Measurements from ENCODE around the gene MTCL1. TPM values are rescaled to one million over a fixed set of nuclear protein-coding genes. Genes with fewer than 3 reads are reported as not detected.

The MTCL1 gene
- total and polyA plus RNA-seq, 2 of the 8 experiments (the other 6 are each of a cell fraction or from before 2014, with no cell fraction given), result 16.6 to 60.8 TPM

GRCh38 chr18:8811115-8811514, 105.8 kb downstream of the MTCL1 start:
- 92% methylated on average over 6 of the region's 6 CpGs; no CpG with 5 or more reads in 1 of the 2 experiments for WGBS, 2 experiments (ENCODE audit: extremely low coverage in 1 of 2, insufficient coverage in 1 of 2, insufficient read length in 1 of 2, insufficient replicate concordance in 2 of 2, low coverage in 1 of 2, low lambda C conversion rate in 2 of 2, missing lambda C conversion rate in 1 of 2)
- no peak for TF ChIP-seq EZH2 (IDR thresholded peaks at IDR 0.05; ENCODE audit: low read depth, low read length, severe bottlenecking)
- TF ChIP-seq CHD2 (IDR thresholded peaks at IDR 0.05; ENCODE audit: low read length), result no peak
- no peak for TF ChIP-seq BACH1 (IDR thresholded peaks at IDR 0.05; ENCODE audit: low read length)
- TF ChIP-seq, protein P1, sequence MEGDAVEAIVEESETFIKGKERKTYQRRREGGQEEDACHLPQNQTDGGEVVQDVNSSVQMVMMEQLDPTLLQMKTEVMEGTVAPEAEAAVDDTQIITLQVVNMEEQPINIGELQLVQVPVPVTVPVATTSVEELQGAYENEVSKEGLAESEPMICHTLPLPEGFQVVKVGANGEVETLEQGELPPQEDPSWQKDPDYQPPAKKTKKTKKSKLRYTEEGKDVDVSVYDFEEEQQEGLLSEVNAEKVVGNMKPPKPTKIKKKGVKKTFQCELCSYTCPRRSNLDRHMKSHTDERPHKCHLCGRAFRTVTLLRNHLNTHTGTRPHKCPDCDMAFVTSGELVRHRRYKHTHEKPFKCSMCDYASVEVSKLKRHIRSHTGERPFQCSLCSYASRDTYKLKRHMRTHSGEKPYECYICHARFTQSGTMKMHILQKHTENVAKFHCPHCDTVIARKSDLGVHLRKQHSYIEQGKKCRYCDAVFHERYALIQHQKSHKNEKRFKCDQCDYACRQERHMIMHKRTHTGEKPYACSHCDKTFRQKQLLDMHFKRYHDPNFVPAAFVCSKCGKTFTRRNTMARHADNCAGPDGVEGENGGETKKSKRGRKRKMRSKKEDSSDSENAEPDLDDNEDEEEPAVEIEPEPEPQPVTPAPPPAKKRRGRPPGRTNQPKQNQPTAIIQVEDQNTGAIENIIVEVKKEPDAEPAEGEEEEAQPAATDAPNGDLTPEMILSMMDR (IDR thresholded peaks at IDR 0.05; ENCODE audit: control extremely low read depth in 1 of 3, insufficient read depth in 1 of 3, low read depth in 1 of 3, low read length in 3 of 3), result no peak
- no peak for TF ChIP-seq GABPA (IDR thresholded peaks at IDR 0.05; ENCODE audit: borderline replicate concordance, insufficient read depth, low read length)
- TF ChIP-seq ATF3 (IDR thresholded peaks at IDR 0.05; ENCODE audit: insufficient read depth, low read depth, low read length), result no peak
- TF ChIP-seq POLR2A (IDR thresholded peaks at IDR 0.05; ENCODE audit: control extremely low read depth in 1 of 2, low read depth in 2 of 2, low read length in 2 of 2), result no peak
- no peak for TF ChIP-seq ASH2L (IDR thresholded peaks at IDR 0.05; ENCODE audit: low read length)
- no peak for TF ChIP-seq CREB1 (IDR thresholded peaks at IDR 0.05)
- TF ChIP-seq SP4 (IDR thresholded peaks at IDR 0.05; ENCODE audit: low read length), result no peak
- TF ChIP-seq, protein P2, sequence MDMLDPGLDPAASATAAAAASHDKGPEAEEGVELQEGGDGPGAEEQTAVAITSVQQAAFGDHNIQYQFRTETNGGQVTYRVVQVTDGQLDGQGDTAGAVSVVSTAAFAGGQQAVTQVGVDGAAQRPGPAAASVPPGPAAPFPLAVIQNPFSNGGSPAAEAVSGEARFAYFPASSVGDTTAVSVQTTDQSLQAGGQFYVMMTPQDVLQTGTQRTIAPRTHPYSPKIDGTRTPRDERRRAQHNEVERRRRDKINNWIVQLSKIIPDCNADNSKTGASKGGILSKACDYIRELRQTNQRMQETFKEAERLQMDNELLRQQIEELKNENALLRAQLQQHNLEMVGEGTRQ (IDR thresholded peaks at IDR 0.05; ENCODE audit: low read length), result no peak

More at GRCh38 chr18:8811115-8811514, 105.8 kb downstream of the MTCL1 start:
- no peaks in the 10 kb centered on the region for H3K79me2 ChIP-seq (ENCODE audit: control insufficient read depth in 1 of 2, insufficient read depth in 2 of 2, low read length in 2 of 2)
- H3K4ac ChIP-seq (replicated peaks; ENCODE audit: insufficient read length, low read depth, low read length), result no peak overlapping the region
- no peaks in the 10 kb centered on the region; the same call in 1 of the 2 replicates for H3K79me1 ChIP-seq (ENCODE audit: low read depth, low read length)
- no peak overlapping the region for H3K14ac ChIP-seq (ENCODE audit: insufficient read length)
- no peak overlapping the region for H4K5ac ChIP-seq (ENCODE audit: insufficient read length, low read depth, low read length)
- no peak overlapping the region for H4K91ac ChIP-seq (replicated peaks; ENCODE audit: insufficient read length, low read length)
- H3K27me3 ChIP-seq (replicated peaks in 1 of 4; ENCODE audit: control insufficient read depth in 3 of 4, extremely low read depth in 1 of 4, insufficient read depth in 3 of 4, low read length in 3 of 4), result no peaks in the 10 kb centered on the region
- no peaks in the 10 kb centered on the region for H3K9me3 ChIP-seq (ENCODE audit: insufficient read depth in 2 of 2, low read depth in 1 of 2, low read length in 1 of 2)
- FAIRE-seq, result no peak
- DNase-seq (ENCODE audit: low read depth in 1 of 2, low spot score in 2 of 2), result no peak
- no peak overlapping the region for H2AK5ac ChIP-seq (ENCODE audit: low read depth, low read length)
- no peak overlapping the region for H2BK5ac ChIP-seq (ENCODE audit: low read depth, low read length)
- no peak overlapping the region for H3K27ac ChIP-seq (ENCODE audit: low read depth, low read length)
- ChIA-PET POLR2A (ENCODE audit: partially characterized antibody) (no interaction called here), CTCF (ENCODE audit: partially characterized antibody) (interaction anchor here (0.7 to 1.5 kb wide), 2 partner anchors 27 to 179 kb away, joined by 3 read pairs; no protein-coding TSS in a partner anchor)
- H3K56ac ChIP-seq (replicated peaks; ENCODE audit: insufficient read length, low read depth, low read length), result no peak overlapping the region
- H3K36me3 ChIP-seq (ENCODE audit: control insufficient read depth in 2 of 4, insufficient read depth in 4 of 4, low read length in 3 of 4), result peaks cover 2 to 46% (median 24%) of the 10 kb centered on the region in 4 experiments; a peak in 6 of 8 replicates
- H3K4me3 ChIP-seq (ENCODE audit: extremely low read depth in 1 of 4, insufficient read depth in 2 of 4, low read depth in 3 of 4, low read length in 4 of 4), result no peak overlapping the region
- no peak overlapping the region for H2BK120ac ChIP-seq (replicated peaks; ENCODE audit: low read depth, low read length)
- H3K9ac ChIP-seq (replicated peaks in 1 of 4; ENCODE audit: extremely low read depth in 1 of 4, low read depth in 3 of 4, low read length in 3 of 4), result no peak overlapping the region
- no peak overlapping the region for H2BK15ac ChIP-seq (ENCODE audit: low read length)
- H3K4me2 ChIP-seq (ENCODE audit: insufficient read depth in 1 of 2, low read depth in 2 of 2, low read length in 2 of 2), result no peak overlapping the region
- no peak overlapping the region for H4K8ac ChIP-seq (ENCODE audit: extremely low read depth, insufficient read depth, low read length)
- H3K23ac ChIP-seq (ENCODE audit: insufficient read length), result no peak overlapping the region
- H2AFZ ChIP-seq (ENCODE audit: low read length), result no peak overlapping the region
- H3K18ac ChIP-seq (ENCODE audit: extremely low read depth, low read length), result no peak overlapping the region
- H3K23me2 ChIP-seq (ENCODE audit: low read depth, low read length), result no peaks in the 10 kb centered on the region
- no peak overlapping the region for H2BK12ac ChIP-seq (ENCODE audit: low read depth, low read length)
- no peaks in the 10 kb centered on the region for H4K20me1 ChIP-seq (replicated peaks in 1 of 2; ENCODE audit: control insufficient read depth in 1 of 2, insufficient read depth in 2 of 2, low read length in 2 of 2)
- H3K4me1 ChIP-seq (replicated peaks in 1 of 4; ENCODE audit: control insufficient read depth in 3 of 4, insufficient read depth in 4 of 4, low read length in 3 of 4), result no peaks in the 10 kb centered on the region
- H2BK20ac ChIP-seq (ENCODE audit: low read length), result no peak overlapping the region
